Erythroblast (primary cell): ENCODE data around the gene SECISBP2L.

Experiments
- GATA1 ChIP-seq: IDR thresholded peaks from 2 replicates; pipeline ENCODE4 v1.6.1; 2011; ENCODE audit warnings: low read depth, mild to moderate bottlenecking, control low read depth, low read length, moderate library complexity
- POLR2A ChIP-seq: IDR thresholded peaks from 2 replicates; pipeline ENCODE4 v1.6.1; 2011; ENCODE audit warnings: mild to moderate bottlenecking, low read length

GRCh38 chr15:49059491-49059890 is 13.2 kb upstream of the SECISBP2L start:
- no peak for TF ChIP-seq POLR2A
- TF ChIP-seq GATA1: no peak
